Panc1 (cell line): ENCODE data around the gene ZNF248. TPM values are rescaled to one million over a fixed set of nuclear protein-coding genes. Genes with fewer than 3 reads are reported as not detected.

Experiments used
- ATAC-seq: fragments of 200-7000 bp; cut with Tn5 transposase; 2 replicates; pipeline ENCODE4 v1.9.1; 2020; ENCODE audit warnings: mild to moderate bottlenecking, moderate library complexity
- BruUV-seq: library from RNA; stranded (reverse); fragments of 400-500 nt; replicated peaks from 2 replicates; lab custom pipeline; 2021; lab: Mats Ljungman, UMichigan
- CTCF ChIA-PET: fragments of 300-600 bp; sonication (Branson Sonifier 250); formaldehyde crosslinking; loops from one replicate; lab custom pipeline; 2022; ENCODE audit warnings: antibody characterized with exemption; lab: Charles Lee
- POLR2A ChIA-PET: fragments of 300-600 bp; sonication (Branson Sonifier 250); formaldehyde crosslinking; loops from one replicate; lab custom pipeline; 2022; ENCODE audit warnings: antibody characterized with exemption; lab: Charles Lee
- DNase-seq: peaks from one replicate; pipeline ENCODE4 v3.0.0-alpha.2; 2010; ENCODE audit warnings: low read depth, low spot score
- H3K27ac ChIP-seq: 2 replicates; pipeline ENCODE4 v1.5.1; 2011; ENCODE audit warnings: mild to moderate bottlenecking, low read length, inconsistent platforms
- H3K27me3 ChIP-seq: fragments of 200-500 bp; sonication (Bioruptor generic); 2 replicates; pipeline ENCODE4 v1.6.0; 2014; ENCODE audit warnings: low read length, inconsistent platforms; ENCODE audit not compliant: control insufficient read depth, insufficient read depth
- H3K36me3 ChIP-seq: fragments of 200-500 bp; sonication (Bioruptor generic); 2 replicates; pipeline ENCODE4 v1.5.1; 2014; ENCODE audit warnings: inconsistent platforms, mild to moderate bottlenecking, low read length, moderate library complexity; ENCODE audit not compliant: control insufficient read depth, insufficient read depth
- H3K4me1 ChIP-seq: 2 replicates; pipeline ENCODE4 v1.5.1; 2011; ENCODE audit warnings: inconsistent platforms, mild to moderate bottlenecking, low read length, moderate library complexity; ENCODE audit not compliant: control insufficient read depth, insufficient read depth
- H3K4me3 ChIP-seq, 2 experiments: 2 replicates each; pipeline ENCODE4 v1.5.1; 2011 to 2012; ENCODE audit warnings: low read depth in 2 of 2, low read length in 2 of 2, mild to moderate bottlenecking in 2 of 2, inconsistent platforms in 1 of 2, moderate library complexity in 1 of 2
- H3K9me3 ChIP-seq: fragments of 200-500 bp; sonication (Bioruptor generic); 2 replicates; pipeline ENCODE4 v1.5.1; 2014; ENCODE audit warnings: low read depth, mild to moderate bottlenecking, inconsistent platforms, low read length, moderate library complexity; ENCODE audit not compliant: control insufficient read depth, insufficient read depth
- CTCF ChIP-seq: fragments of 450-650 bp; IDR thresholded peaks from 2 replicates; pipeline ENCODE4 v1.5.1; 2017; ENCODE audit warnings: mild to moderate bottlenecking
- POLR2AphosphoS5 ChIP-seq: IDR thresholded peaks from 2 replicates; pipeline ENCODE4 v1.6.1; 2012; ENCODE audit warnings: mild to moderate bottlenecking, low read depth, low read length, moderate library complexity
- REST ChIP-seq, 2 experiments: IDR thresholded peaks; 2 replicates each; pipeline ENCODE4 v1.6.1; 2011 to 2012; ENCODE audit warnings: low read depth in 2 of 2, control low read depth in 1 of 2, low read length in 1 of 2, mild to moderate bottlenecking in 1 of 2, moderate library complexity in 1 of 2; ENCODE audit not compliant: insufficient read depth in 1 of 2
- SIN3A ChIP-seq: IDR thresholded peaks from 2 replicates; pipeline ENCODE4 v1.6.1; 2012; ENCODE audit warnings: low read depth, mild to moderate bottlenecking, low read length, moderate library complexity, borderline replicate concordance; ENCODE audit not compliant: insufficient read depth
- TCF7L2 ChIP-seq: IDR thresholded peaks from 2 replicates; pipeline ENCODE4 v1.6.1; 2011; ENCODE audit warnings: mild to moderate bottlenecking, low read depth, low read length, inconsistent platforms
- in situ Hi-C: cut with HindIII; loops from 2 replicates; pipeline ENCODE4 v1.10.0; 2016; ENCODE audit warnings: low sequenced_read_pairs, low pct_unique_long_range_greater_than_20kb
- intact Hi-C: fragments of 100-400 bp; cut with micrococcal nuclease; formaldehyde crosslinking; loops from one replicate; pipeline ENCODE4 v1.10.0; 2022; ENCODE audit not compliant: unreplicated experiment
- total RNA-seq: library from RNA; stranded (reverse); gene quantifications from one replicate; pipeline ENCODE4 v1.2.1, GENCODE V29; 2021; ENCODE audit not compliant: unreplicated experiment

The ZNF248 gene
- total RNA-seq, 1 experiment from 2014 or later, result 8.1 TPM

- BruUV-seq, result no TSS peak
- DNase-seq (no peak), ATAC-seq (no peak)
- Histone ChIP-seq H3K4me1 (no peaks in the 10 kb centered on the region), H3K9me3 (no peaks in the 10 kb centered on the region), H3K27me3 (no peaks in the 10 kb centered on the region), H3K36me3 (no peaks in the 10 kb centered on the region), H3K27ac (no peak overlapping the region), H3K4me3 (no peak overlapping the region)
- in situ Hi-C loops (no loop called here), intact Hi-C loops (no loop called here)
- TF ChIP-seq REST (IDR thresholded peaks at IDR 0.05; ENCODE audit: insufficient read depth in 1 of 2, low read depth in 2 of 2, low read length in 1 of 2), result no peak
- CTCF ChIA-PET, result no interaction called here
- POLR2A ChIA-PET, result no interaction called here
Measured at GRCh38 chr10:37819797-37820196, 37.6 kb downstream of the ZNF248 start.

GRCh38 chr10:37816290-37816689 lies 41.1 kb downstream of the ZNF248 start:
- intact Hi-C loops (no loop called here), in situ Hi-C loops (no loop called here)
- BruUV-seq, result no TSS peak
- TF ChIP-seq REST (IDR thresholded peaks at IDR 0.05; ENCODE audit: insufficient read depth in 1 of 2, low read depth in 2 of 2, low read length in 1 of 2), result no peak
- no peak for TF ChIP-seq POLR2AphosphoS5
- no peak for TF ChIP-seq CTCF
- no peak for TF ChIP-seq TCF7L2
- TF ChIP-seq SIN3A, result no peak
- POLR2A ChIA-PET, result no interaction called here
- no peak overlapping the region for H3K4me3 ChIP-seq
- no peaks in the 10 kb centered on the region for H3K36me3 ChIP-seq
- no peak for DNase-seq
- CTCF ChIA-PET, result no interaction called here
- no peaks in the 10 kb centered on the region; the same call in 1 of the 2 replicates for H3K9me3 ChIP-seq
- H3K27ac ChIP-seq, result no peak overlapping the region
- no peaks in the 10 kb centered on the region for H3K27me3 ChIP-seq
- H3K4me1 ChIP-seq, result no peaks in the 10 kb centered on the region
- no peak for ATAC-seq
